Measurements from ENCODE around the gene IL6ST. TPM values are rescaled to one million over a fixed set of nuclear protein-coding genes. Genes with fewer than 3 reads are reported as not detected.
A peak's percentile ranks its signal among the peaks of the same experiment; 100 is the strongest.
"Not testable (repeated sequence)": the region's sequence is repeated elsewhere in the genome, so short reads cannot be mapped to it uniquely, and the experiment has no call there.

Gene IL6ST
- total RNA-seq, 1 donor from 2014 or later, result 254 TPM

DNA sequence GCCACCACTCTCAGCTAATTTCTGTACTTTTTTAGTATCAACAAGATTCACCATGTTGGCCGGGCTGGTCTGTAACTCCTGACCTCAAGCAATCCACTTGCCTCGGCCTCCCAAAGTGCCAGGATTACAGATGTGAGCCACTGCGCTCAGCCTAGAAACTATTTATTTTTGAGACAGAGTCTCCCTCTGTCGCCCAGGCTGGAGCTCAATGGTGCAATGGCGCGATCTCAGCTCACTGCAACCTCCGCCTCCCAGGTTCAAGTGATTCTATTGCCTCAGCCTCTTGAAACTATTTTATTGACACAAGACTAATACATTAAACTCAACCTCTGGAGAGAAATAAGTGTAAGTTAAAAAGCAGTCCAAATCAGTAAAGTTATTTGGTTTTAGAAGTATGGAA is 34.0 kb downstream of the IL6ST start:
- DNase-seq, result no peak

DNA sequence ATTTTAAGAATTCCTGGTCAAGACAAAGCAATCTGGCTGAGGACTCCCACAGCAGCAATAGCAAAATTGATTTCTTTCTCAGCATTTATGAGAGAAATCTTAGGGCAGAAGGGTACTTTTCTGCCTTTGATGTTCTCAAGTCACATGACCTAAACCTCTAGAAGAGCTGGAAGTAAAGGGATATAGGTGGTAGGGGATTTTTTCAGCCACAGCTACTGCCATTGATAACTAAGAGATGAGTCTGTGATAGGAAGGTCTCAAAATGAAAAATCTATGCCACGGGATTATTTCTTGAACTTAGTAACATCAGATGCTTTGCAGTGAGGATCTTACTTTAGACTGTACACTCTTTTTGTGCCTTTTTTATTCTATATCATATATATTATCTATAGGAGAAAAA is 35.6 kb downstream of the IL6ST start:
- DNase-seq, result no peak

GRCh38 chr5:55941154-55941553 is 53.6 kb downstream of the IL6ST start:
- DNase-seq, result not testable (repeated sequence)

DNA sequence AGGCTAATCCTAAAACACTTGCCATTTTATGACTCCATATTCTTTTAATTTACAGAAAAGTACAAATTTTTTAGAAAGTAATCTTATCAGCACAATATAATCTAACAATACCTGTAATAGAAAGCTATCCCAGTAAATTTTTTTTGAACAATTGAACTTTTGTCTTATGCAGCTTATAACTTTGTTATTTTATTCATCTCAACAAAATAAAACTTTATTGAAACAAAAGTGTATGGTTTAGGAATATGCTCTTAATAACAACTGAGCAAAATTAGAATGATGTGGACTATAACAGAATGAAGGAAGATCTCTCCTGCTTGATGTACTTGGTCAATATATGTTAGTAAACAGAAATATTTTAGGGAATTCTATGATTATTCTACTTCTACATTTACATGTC is 57.2 kb downstream of the IL6ST start:
- DNase-seq, result not testable (repeated sequence)

- peak; percentile 87 for DNase-seq
Observed at GRCh38 chr5:55936100-55936693, 58.6 kb downstream of the IL6ST start.

GRCh38 chr5:55935371-55935770 is 59.4 kb downstream of the IL6ST start:
- DNase-seq, result no peak

DNA sequence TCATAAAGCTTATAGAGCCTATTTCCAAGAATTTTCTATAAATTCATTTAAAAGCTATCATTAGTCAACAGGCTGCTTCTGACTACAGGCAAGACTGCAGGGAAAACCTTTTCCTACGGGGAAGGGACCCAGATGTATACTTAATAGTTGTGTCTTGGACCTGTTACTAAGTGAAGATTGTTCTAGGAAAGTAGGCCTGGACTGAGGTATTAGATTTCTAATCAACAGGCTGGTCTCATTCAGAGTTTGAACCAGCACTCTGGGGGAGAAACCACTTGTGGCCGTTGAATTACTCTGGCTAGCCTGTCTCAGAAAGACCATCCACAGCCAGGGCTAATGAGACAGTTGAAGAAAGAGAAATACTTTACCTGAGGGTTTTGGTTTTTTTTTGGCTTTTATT is 60.0 kb downstream of the IL6ST start:
- DNase-seq, result no peak

DNA sequence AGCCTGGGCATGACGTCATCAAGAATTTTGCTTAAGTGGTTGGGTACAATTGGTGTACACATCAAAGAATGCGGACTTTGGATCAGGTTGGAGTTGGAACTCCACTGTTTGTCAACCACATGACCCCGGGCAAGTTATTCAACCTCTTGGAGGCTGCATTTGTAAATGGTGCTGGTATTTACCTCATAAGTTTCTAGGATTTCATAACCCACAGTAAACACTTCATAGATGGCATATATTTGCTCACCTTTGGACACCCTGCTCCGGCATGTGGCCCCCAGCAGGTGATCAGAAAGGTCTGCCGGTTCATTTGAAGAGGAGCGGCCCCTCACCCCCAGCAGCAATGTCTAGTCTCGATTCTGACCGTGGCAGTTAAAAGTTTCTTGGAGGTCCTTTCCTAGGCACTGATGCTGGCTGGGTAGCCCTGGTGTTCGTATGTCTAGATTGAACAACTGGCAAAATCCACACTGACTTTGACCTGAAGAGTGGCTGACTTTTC is 60.6 kb downstream of the IL6ST start:
- no peak for DNase-seq

DNA sequence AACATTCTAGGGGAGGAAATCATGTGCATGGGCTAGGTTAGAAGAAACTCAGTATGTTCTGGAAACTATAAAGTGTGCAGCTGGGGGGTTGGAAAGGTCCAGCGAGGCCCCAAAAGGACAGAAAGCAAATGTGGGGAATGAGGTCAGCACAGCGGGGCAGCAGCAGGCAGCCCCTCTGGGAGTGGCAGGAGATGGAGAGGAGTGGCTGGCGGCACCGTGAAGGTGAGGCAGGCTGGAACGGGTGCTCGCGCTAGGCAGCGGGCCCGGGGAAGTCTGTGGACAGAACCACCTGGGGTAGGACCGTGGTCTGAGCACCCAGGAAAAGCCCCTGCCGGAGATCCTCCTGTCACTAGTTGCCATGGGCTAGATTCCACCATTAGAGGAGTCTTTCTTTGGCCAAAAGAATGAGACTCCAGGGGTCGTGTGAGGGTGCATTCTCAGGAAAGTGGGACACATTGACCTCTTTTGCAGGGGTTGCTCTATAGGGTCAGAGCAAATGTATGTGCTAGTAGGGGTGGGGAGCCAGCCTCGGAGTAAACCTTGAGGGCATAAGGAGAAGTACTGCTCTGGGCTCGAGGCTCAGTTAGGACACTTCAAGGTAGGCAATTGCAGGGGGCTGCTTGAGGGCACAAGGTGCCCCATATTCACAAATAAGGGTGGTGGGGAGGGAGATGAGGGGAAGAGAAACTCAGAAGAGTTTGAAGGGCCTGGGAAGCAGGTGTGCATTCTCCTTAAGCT is 61.2 kb downstream of the IL6ST start:
- DNase-seq, result no peak

DNA sequence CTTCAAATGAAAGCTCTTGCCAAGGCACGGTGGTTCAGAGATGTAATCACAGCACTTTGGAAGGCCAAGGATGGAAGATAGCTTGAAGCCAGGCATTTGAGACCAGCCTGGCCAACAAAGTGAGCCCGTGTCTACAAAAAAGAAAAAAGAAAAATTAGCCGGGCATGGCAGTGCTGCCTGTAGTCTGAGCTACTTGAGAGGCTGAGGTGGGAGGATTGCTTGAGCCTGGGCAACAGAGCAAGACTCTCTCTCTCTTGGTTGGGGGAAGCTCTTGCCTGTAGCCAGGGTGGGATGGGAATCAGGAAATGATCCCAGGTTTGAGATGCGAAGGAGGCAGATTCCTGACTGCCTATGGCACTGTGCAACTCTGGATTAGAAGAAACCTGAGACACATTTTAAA is 62.1 kb downstream of the IL6ST start:
- no peak for DNase-seq

DNA sequence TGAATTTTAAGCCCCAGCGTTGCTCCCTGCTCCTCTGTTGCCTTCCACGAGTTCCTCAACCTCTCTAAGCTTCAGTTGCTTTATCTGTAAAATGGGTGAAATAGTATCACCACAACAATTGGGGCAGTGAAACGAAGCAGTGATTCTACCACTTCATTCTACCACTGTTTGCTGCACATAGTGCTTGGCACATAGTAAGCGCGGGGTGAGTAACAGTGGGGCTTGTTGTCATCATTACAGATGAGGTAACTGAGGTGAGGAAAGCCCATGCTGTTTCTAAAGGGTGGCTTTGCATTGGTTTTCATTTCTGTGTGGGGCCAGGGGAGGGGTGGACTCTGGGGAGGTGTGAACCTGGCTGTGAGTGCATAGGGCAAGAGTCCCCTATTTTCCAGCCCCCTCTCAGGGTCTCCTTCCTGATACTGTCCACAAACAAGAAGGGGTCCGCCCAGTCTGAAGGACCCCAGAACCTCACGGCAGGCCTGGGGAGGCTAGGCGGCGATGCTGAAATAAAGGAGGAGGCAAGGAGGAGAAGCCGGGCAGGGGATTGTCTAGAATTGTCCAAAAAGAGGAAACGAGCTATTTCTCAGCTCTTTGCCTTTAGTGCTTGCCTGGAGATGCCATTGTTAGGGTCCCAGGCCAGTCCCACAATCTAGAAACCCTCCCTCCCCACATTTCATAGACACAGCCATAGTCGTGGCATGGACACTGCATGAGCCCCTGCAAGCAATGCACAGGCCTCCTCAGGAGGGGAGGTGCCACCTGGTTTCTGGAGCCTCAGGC is 65.6 kb downstream of the IL6ST start:
- no peak for DNase-seq

DNA sequence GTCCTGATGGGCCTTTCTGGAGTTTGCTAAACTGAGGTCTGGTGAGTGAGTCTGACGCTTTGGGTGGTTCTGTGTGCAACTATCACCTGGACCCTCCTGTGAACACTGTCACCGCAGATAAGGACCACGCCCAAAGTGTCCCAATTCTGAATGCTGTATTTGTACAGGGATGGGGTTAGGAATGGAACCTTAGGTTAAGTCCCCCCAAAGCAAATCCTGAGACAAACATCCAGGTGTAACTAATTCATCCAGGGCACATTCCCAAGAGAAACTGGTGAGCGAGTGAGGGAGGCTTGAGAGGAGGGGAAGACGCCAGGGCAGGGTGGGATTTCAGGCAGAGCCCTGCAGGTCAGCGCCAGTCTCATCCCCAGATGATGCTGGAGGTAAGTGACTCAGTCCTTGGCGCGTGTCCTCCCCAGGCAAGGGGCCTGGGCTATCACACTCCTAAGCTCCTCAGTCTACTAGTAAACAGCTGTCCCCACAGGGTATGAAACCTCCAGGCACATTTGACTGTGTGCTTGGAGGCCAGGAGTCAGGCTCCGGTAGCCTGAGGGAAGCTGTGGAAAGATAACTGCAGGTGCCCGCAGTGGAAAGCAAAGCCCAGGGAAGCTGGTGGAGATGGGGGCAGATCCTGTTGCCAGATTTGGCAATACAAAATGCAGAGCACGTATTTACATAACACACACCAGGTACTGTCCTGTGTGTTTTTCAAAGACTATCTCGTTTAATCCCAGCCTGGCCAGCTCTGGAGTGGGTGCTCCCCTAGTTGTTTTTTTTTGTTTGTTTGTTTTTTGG is 66.7 kb downstream of the IL6ST start:
- DNase-seq, result no peak

DNA sequence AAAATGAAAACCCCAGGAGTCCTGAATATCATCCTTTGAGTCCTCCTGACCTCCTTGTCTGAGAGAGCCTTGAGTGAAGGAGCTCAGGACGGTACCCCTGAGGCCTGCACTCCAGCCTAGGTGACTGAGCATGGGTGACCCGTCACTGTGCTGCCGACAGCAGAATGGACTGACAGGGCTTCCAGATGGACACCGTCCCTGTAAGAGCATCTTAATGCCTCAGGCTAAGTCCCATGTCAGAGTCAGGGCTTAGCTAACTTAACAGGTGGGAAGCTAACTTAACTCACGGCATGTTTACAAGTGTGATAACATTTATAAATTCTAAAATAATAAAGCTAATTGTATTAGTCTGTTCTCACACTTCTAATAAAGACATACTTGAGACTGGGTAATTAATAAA is 68.3 kb downstream of the IL6ST start:
- no peak for DNase-seq

- no peak for DNase-seq
Observed at GRCh38 chr5:55925712-55926111, 69.1 kb downstream of the IL6ST start.

DNA sequence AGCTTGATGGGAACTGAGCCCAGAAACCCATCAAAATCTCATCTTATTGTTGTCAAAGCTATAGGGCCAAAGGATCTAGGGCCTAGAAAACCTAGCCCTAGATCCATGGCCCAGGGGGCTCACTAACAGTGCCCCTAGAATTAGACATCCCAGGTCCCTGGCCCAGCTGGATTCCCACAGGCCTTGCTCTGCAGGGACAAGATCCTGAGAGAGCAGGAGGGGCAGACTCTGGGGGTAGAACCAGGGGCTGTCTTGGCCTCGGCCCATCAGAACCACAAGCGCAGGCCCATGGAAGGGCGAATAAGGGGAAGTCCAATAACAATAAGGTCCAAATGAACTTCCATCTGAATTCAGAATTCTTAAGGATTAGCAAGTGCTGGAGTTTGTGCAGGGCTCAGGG is 69.6 kb downstream of the IL6ST start:
- DNase-seq, result no peak

DNA sequence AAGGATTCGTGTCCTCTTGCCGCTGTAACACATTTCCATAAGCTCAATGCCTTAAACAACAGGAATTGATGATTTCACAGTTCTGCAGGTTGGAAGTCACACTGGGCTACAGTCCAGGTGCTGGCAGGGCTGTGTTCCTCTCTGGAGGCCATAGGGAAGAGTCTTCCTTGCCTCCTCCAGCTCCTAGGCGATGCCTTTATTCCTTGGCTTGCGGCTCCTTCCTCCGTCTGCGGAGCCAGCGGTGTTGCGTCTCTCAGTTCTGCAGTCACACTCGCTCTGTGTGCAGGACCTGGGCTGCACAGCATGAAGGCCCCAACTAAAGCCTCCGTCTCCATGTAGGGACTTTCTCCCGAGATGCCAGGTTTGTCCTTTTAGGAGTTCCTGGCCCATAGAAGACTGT is 70.0 kb downstream of the IL6ST start:
- no peak for DNase-seq

DNA sequence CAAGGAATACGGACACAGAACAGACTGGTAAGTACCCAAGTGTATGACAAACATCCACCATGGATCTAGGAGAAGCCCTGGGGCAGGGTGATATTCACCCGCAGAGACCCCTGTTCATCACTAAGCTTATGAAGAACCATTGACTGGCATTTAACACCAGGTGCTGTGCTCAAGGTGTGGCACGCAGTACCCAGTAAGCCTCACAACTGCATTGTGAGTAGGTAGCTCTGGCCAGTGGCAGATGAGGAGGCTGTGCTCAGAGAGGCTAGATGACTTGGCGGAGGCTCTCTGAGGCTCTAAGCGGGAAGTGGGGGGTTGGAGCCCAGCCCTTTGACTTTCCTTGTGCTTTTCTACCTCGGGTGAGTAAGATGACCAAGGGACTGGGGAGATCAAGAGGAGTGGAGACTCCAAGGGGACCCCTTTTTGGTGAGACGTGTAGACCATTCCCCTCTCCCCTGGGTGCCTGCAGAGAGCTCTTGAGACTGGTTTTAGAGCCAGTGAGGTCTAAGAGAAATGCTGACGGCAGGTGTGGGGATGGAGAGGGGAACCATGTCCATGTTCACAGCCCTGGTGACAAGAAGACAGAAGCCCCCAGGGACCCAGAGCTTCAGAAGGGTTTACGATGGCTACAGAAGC is 70.8 kb downstream of the IL6ST start:
- DNase-seq, result no peak

GRCh38 chr5:55923177-55923771 is 71.5 kb downstream of the IL6ST start:
- DNase-seq, result peak; percentile 20

DNA sequence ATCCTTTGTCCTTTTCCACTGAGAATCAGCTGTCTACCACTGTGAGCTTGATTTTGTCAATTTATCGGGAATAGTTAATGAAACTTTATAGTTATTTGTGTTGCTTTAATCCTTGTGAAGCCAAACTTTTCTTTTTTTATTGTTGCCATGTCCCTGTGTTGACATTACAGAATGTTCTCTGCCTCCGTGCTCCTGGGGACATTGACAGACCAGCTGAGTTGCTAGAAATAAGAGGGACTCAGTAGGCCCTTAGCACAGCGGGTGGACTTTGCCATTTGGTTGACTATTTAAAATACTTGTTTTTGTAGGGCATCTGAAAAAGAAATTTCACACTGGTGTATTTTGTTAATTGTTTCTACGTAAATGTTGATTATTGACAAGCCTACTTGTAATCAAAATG is 73.1 kb downstream of the IL6ST start:
- no peak for DNase-seq

DNA sequence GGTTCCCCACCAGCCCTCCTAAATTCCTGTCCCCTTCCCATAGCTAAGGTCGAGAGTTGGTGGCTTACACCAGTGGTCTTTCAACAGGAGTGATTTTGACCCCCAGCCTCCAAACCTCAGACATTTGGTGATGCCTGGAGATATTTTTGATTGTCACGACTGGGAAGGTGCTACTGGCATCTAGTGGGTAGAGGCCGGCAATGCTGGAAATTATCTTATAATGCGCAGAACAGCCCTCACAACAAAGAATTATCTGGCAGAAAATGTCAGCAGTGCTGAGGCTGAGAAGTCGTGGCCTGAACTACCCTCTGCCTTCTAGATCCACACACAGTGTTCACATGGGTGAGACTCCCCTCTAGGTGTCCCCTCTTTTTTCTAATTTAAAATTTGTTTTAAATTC is 74.0 kb downstream of the IL6ST start:
- DNase-seq, result no peak

DNA sequence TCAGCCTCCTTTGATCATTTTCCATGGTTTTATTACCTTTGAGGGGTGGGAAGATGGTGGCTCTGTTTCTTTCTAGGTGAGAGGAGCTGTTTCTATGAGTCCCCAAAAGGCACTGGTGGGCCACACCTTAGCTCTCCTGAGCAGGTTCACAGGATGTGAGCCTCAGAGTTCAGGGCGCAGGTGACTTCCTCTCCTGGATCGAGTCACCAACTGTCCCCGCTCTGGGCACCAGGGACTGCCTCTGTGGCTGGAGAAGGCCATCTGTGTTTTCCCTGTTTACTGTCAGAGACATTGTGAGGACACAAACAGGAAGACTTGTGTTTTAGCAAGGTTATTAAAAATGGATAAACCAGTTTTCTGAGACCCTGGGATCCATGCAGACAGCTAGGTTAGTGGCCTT is 75.1 kb downstream of the IL6ST start:
- DNase-seq, result no peak
